ENCODE data around the gene ALKBH4. TPM values are rescaled to one million over a fixed set of nuclear protein-coding genes. Genes with fewer than 3 reads are reported as not detected.

The ALKBH4 gene
- polyA plus RNA-seq, 1 donor (not counting 4 experiments of a cell fraction or from before 2014, with no cell fraction given): 3.1 TPM

DNA sequence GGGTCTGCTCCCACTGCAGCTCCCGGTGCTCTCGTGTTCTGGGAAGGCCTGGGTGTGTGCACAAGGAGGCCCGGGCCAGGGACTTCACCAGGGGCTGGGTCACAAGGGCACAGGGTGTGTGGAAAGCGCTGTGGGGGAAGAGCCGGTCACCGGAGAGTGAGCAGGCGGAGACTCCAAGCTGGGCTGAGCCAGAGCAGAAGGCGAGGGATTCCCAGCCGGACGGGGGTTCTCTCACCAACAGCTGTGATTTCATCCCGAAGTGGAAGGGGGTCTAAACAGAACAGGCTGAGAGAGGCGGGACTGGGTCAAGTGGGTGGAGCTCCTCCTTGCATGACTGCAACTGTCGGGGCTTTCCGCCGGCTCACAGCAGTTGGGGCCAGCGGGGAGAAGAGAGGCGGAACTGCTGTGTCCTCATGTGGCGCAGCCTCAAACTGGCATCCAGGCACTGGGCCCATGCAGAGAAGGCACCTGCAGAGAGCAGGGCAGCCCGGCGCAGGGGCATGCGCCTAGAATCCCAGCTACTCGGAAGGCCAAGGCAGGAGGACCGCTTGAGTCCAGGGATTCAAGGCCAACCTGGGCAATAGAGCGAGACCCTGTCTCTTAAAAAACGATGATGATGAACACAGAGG is 38.9 kb downstream of the ALKBH4 start:
- Histone ChIP-seq H3K9me1 (ENCODE audit: control insufficient read depth, extremely low read depth, insufficient read depth, low read length) (no peaks in the 10 kb centered on the region), H3K27me3 (ENCODE audit: control insufficient read depth, extremely low read depth, insufficient read depth, low read length) (no peaks in the 10 kb centered on the region), H2AFZ (ENCODE audit: control insufficient read depth, low read length) (no peak overlapping the region), H3K4me3 (ENCODE audit: control insufficient read depth in 2 of 3, extremely low read depth in 1 of 3, insufficient read depth in 2 of 3, low read depth in 1 of 3, low read length in 3 of 3) (no peak overlapping the region), H3K79me2 (ENCODE audit: control insufficient read depth, insufficient read depth, low read length) (no peaks in the 10 kb centered on the region), H3K4me2 (ENCODE audit: control insufficient read depth, extremely low read depth, insufficient read depth, low read depth, low read length) (no peak overlapping the region), H4K20me1 (ENCODE audit: control insufficient read depth, extremely low read depth, insufficient read depth, low read length) (no peaks in the 10 kb centered on the region), H3K9ac (ENCODE audit: control insufficient read depth, extremely low read depth, insufficient read depth, low read length) (no peak overlapping the region), H3K36me3 (ENCODE audit: control insufficient read depth in 2 of 2, extremely low read depth in 1 of 2, insufficient read depth in 2 of 2, low read length in 2 of 2) (peaks cover 12 to 21% of the 10 kb centered on the region in 2 experiments), H3K9me3 (ENCODE audit: control insufficient read depth, low read depth, low read length) (no peaks in the 10 kb centered on the region), H3K4me1 (ENCODE audit: control insufficient read depth, extremely low read depth, insufficient read depth, low read length) (peaks cover 2% of the 10 kb centered on the region), H3K27ac (ENCODE audit: control insufficient read depth, insufficient read depth, low read length) (no peak overlapping the region)
- DNase-seq (ENCODE audit: low read depth, low spot score) (no peak), FAIRE-seq (no peak)
- dilution Hi-C loops (cut with MboI; ENCODE audit: extremely low pct_ligation_motif_present, low sequenced_read_pairs): no loop called here
- TF ChIP-seq EZH2 (IDR thresholded peaks at IDR 0.05; ENCODE audit: low read length): no peak
- TF ChIP-seq, protein P1, sequence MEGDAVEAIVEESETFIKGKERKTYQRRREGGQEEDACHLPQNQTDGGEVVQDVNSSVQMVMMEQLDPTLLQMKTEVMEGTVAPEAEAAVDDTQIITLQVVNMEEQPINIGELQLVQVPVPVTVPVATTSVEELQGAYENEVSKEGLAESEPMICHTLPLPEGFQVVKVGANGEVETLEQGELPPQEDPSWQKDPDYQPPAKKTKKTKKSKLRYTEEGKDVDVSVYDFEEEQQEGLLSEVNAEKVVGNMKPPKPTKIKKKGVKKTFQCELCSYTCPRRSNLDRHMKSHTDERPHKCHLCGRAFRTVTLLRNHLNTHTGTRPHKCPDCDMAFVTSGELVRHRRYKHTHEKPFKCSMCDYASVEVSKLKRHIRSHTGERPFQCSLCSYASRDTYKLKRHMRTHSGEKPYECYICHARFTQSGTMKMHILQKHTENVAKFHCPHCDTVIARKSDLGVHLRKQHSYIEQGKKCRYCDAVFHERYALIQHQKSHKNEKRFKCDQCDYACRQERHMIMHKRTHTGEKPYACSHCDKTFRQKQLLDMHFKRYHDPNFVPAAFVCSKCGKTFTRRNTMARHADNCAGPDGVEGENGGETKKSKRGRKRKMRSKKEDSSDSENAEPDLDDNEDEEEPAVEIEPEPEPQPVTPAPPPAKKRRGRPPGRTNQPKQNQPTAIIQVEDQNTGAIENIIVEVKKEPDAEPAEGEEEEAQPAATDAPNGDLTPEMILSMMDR (optimal IDR thresholded peaks at IDR 0.05 in 1 of 3, IDR thresholded peaks at IDR 0.05 in 1 of 3, conservative IDR thresholded peaks at IDR 0.05 in 1 of 3; ENCODE audit: extremely low read depth in 1 of 3, insufficient read depth in 2 of 3, low read length in 3 of 3): no peak

DNA sequence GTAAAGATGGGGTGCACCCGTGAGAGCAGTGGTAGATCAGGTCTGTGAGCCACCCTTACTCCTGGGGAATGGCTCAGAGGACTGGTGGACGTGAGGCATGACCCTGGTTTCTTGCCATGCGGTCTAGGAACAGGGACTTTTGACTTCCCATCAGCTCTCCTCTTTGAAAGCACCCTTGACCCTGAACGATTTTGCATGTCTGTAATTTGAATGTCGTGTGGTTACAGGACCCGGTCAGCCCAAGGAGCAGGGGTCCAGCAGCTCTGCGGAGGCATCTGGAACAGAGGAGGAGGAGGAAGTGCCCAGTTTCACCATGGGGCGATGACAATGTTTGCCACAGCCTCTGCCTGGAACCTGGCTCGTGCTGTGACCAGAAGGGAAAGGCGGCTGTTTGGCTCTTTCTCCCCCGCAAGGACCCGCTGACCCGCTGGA is 39.9 kb downstream of the ALKBH4 start:
- FAIRE-seq: no peak
- Histone ChIP-seq H4K20me1 (ENCODE audit: control insufficient read depth, extremely low read depth, insufficient read depth, low read length) (no peaks in the 10 kb centered on the region), H3K27ac (ENCODE audit: control insufficient read depth, insufficient read depth, low read length) (no peak overlapping the region), H3K9ac (ENCODE audit: control insufficient read depth, extremely low read depth, insufficient read depth, low read length) (no peak overlapping the region), H3K27me3 (ENCODE audit: control insufficient read depth, extremely low read depth, insufficient read depth, low read length) (no peaks in the 10 kb centered on the region), H3K9me3 (ENCODE audit: control insufficient read depth, low read depth, low read length) (no peaks in the 10 kb centered on the region), H3K9me1 (ENCODE audit: control insufficient read depth, extremely low read depth, insufficient read depth, low read length) (no peaks in the 10 kb centered on the region), H2AFZ (ENCODE audit: control insufficient read depth, low read length) (no peak overlapping the region), H3K36me3 (ENCODE audit: control insufficient read depth in 2 of 2, extremely low read depth in 1 of 2, insufficient read depth in 2 of 2, low read length in 2 of 2) (peaks cover 18 to 23% of the 10 kb centered on the region in 2 experiments), H3K4me2 (ENCODE audit: control insufficient read depth, extremely low read depth, insufficient read depth, low read depth, low read length) (no peak overlapping the region), H3K4me3 (ENCODE audit: control insufficient read depth in 2 of 3, extremely low read depth in 1 of 3, insufficient read depth in 2 of 3, low read depth in 1 of 3, low read length in 3 of 3) (no peak overlapping the region), H3K4me1 (ENCODE audit: control insufficient read depth, extremely low read depth, insufficient read depth, low read length) (no peaks in the 10 kb centered on the region), H3K79me2 (ENCODE audit: control insufficient read depth, insufficient read depth, low read length) (no peaks in the 10 kb centered on the region)
- no peak for TF ChIP-seq EZH2 (IDR thresholded peaks at IDR 0.05; ENCODE audit: low read length)
- TF ChIP-seq, protein P1 (optimal IDR thresholded peaks at IDR 0.05 in 1 of 3, IDR thresholded peaks at IDR 0.05 in 1 of 3, conservative IDR thresholded peaks at IDR 0.05 in 1 of 3; ENCODE audit: extremely low read depth in 1 of 3, insufficient read depth in 2 of 3, low read length in 3 of 3): no peak
- no peak for DNase-seq (ENCODE audit: low read depth, low spot score)
- dilution Hi-C loops (cut with MboI; ENCODE audit: extremely low pct_ligation_motif_present, low sequenced_read_pairs): no loop called here
